ENCODE data around the gene TFF3. TPM values are rescaled to one million over a fixed set of nuclear protein-coding genes. Genes with fewer than 3 reads are reported as not detected.

Gene TFF3
- total and polyA plus RNA-seq, 7 donors = 0.92 to 3.3 (median 2.1) TPM

GRCh38 chr21:42362198-42362597 is 47.0 kb upstream of the TFF3 start:
- 40 to 42% (median 41%) methylated on average over 12 of the region's 12 CpGs for WGBS, 3 donors
- peaks cover 0 to 25% (median 12%) of the 10 kb centered on the region in 3 donors for H3K27me3 ChIP-seq (ENCODE audit: insufficient read depth in 3 of 3, low read length in 2 of 3)

GRCh38 chr21:42361286-42361685 is 46.1 kb upstream of the TFF3 start:
- no peak for DNase-seq
- TF ChIP-seq CTCF (IDR thresholded peaks at IDR 0.05) = no peak
- Histone ChIP-seq H3K36me3 (ENCODE audit: insufficient read depth in 1 of 2, low read depth in 1 of 2) (no peaks in the 10 kb centered on the region), H3K27ac (no peak overlapping the region), H3K27me3 (ENCODE audit: insufficient read depth in 3 of 3, low read length in 2 of 3) (peaks cover 0 to 25% (median 12%) of the 10 kb centered on the region in 3 donors), H3K4me1 (no peaks in the 10 kb centered on the region), H3K4me3 (no peak overlapping the region), H3K9me3 (no peaks in the 10 kb centered on the region)
- ATAC-seq = no peak
- WGBS, 3 donors = 15 to 16% (median 16%) methylated on average over 7 of the region's 7 CpGs
- intact Hi-C loops (cut with DNase I) = no loop called here

More at GRCh38 chr21:42362198-42362597, 47.0 kb upstream of the TFF3 start:
- no peak overlapping the region for H3K27ac ChIP-seq
- no peaks in the 10 kb centered on the region for H3K36me3 ChIP-seq (ENCODE audit: insufficient read depth in 1 of 2, low read depth in 1 of 2)
- DNase-seq (no peak), ATAC-seq (no peak)
- no peak overlapping the region for H3K4me3 ChIP-seq
- no peaks in the 10 kb centered on the region for H3K9me3 ChIP-seq
- intact Hi-C loops (cut with DNase I) = no loop called here
- no peaks in the 10 kb centered on the region for H3K4me1 ChIP-seq
- TF ChIP-seq CTCF (IDR thresholded peaks at IDR 0.05) = no peak

- Histone ChIP-seq H3K36me3 (ENCODE audit: insufficient read depth in 1 of 2, low read depth in 1 of 2) (no peaks in the 10 kb centered on the region), H3K27ac (no peak overlapping the region), H3K9me3 (no peaks in the 10 kb centered on the region), H3K27me3 (ENCODE audit: insufficient read depth in 3 of 3, low read length in 2 of 3) (peaks cover 0 to 25% (median 12%) of the 10 kb centered on the region in 3 donors), H3K4me3 (no peak overlapping the region), H3K4me1 (no peaks in the 10 kb centered on the region)
- intact Hi-C loops (cut with DNase I) = no loop called here
- ATAC-seq (no peak), DNase-seq (no peak)
- 75 to 80% (median 78%) methylated on average over 2 of the region's 2 CpGs for WGBS, 3 donors
- TF ChIP-seq CTCF (IDR thresholded peaks at IDR 0.05) = no peak
Observed at GRCh38 chr21:42360317-42360716, 45.1 kb upstream of the TFF3 start.

- 76 to 81% (median 79%) methylated on average over 13 of the region's 13 CpGs for WGBS, 3 donors
- intact Hi-C loops (cut with DNase I) = no loop called here
- peaks cover 0 to 16% (median 12%) of the 10 kb centered on the region in 3 donors for H3K27me3 ChIP-seq (ENCODE audit: insufficient read depth in 3 of 3, low read length in 2 of 3)
Observed at GRCh38 chr21:42358937-42359336, 43.7 kb upstream of the TFF3 start.

More at GRCh38 chr21:42358937-42359336, 43.7 kb upstream of the TFF3 start:
- no peaks in the 10 kb centered on the region for H3K4me1 ChIP-seq
- no peak for TF ChIP-seq CTCF (IDR thresholded peaks at IDR 0.05)
- H3K4me3 ChIP-seq = no peak overlapping the region
- H3K36me3 ChIP-seq (ENCODE audit: insufficient read depth in 1 of 2, low read depth in 1 of 2) = no peaks in the 10 kb centered on the region
- H3K27ac ChIP-seq = no peak overlapping the region
- DNase-seq (no peak), ATAC-seq (no peak)
- peaks cover 4% of the 10 kb centered on the region for H3K9me3 ChIP-seq
